HepG2 (cell line): ENCODE measurements around the gene BRMS1. TPM values are rescaled to one million over a fixed set of nuclear protein-coding genes. Genes with fewer than 3 reads are reported as not detected.

Experiments
- HOMEZ ChIP-seq: IDR thresholded peaks from 2 replicates; pipeline ENCODE4 v1.6.1; 2016; ENCODE audit warnings: low read depth
- KAT2B ChIP-seq: fragments of 150-350 bp; IDR thresholded peaks from 2 replicates; pipeline ENCODE4 v1.6.1; 2014; ENCODE audit warnings: low read depth, low read length, borderline replicate concordance
- SKI ChIP-seq: fragments of 450-650 bp; IDR thresholded peaks from one replicate; pipeline ENCODE4 v1.6.1; 2018; ENCODE audit warnings: mild to moderate bottlenecking; ENCODE audit not compliant: partially characterized antibody
- TGIF2 ChIP-seq: IDR thresholded peaks from 2 replicates; pipeline ENCODE4 v1.6.1; 2016; ENCODE audit warnings: control low read depth, missing compliant biosample characterization
- ZBTB39 ChIP-seq: sonication (generic); formaldehyde crosslinking; IDR thresholded peaks from 2 replicates; pipeline ENCODE4 v1.5.0; 2020; ENCODE audit warnings: missing genetic modification reagents
- ZBTB7A ChIP-seq: sonication (generic); formaldehyde crosslinking; IDR thresholded peaks from 2 replicates; pipeline ENCODE4 v1.8.0; 2022; ENCODE audit warnings: mild to moderate bottlenecking, missing genetic modification reagents
- ZFP36L1 ChIP-seq: sonication (generic); formaldehyde crosslinking; IDR thresholded peaks from 2 replicates; pipeline ENCODE4 v1.8.0; 2022; ENCODE audit warnings: mild to moderate bottlenecking, missing genetic modification reagents, moderate library complexity
- ZNF143 ChIP-seq: sonication (generic); formaldehyde crosslinking; IDR thresholded peaks from 2 replicates; pipeline ENCODE4 v1.4.0; 2020; ENCODE audit warnings: missing genetic modification reagents
- ZSCAN30 ChIP-seq: sonication (generic); formaldehyde crosslinking; IDR thresholded peaks from 2 replicates; pipeline ENCODE4 v1.5.0; 2020; ENCODE audit warnings: mild to moderate bottlenecking, missing genetic modification reagents
- polyA plus RNA-seq, 8 experiments: library from polyadenylated mRNA; depleted of rRNA in 3 of 8; stranded (reverse) in 7 of 8; unstranded in 1 of 8; fragments of >200 nt; fragmentation: Illumina TruSeq in 4 of 8; extraction: Trizol in 4 of 8; gene quantifications; 2 replicates each; pipeline versions ENCODE4 v1.2.1 to v1.2.3, GENCODE V29; 2011 to 2016; ENCODE audit warnings: low read depth in 4 of 8, missing spikeins in 1 of 8, mixed read lengths in 1 of 8; ENCODE audit not compliant: insufficient read depth in 1 of 8
- total RNA-seq, 5 experiments: library from RNA; depleted of rRNA; stranded (reverse); fragments of >200 nt; fragmentation: Illumina TruSeq; extraction: Trizol; gene quantifications; 2 replicates each; pipeline ENCODE4 v1.2.3, GENCODE V29; 2016; ENCODE audit warnings: low read depth in 1 of 5

BRMS1 gene
- total and polyA plus RNA-seq, 2 of the 13 experiments (the other 11 are each of a cell fraction or from before 2014, with no cell fraction given), result 15.8 to 55.7 TPM

GRCh38 chr11:66327171-66328030 lies 17.5 kb downstream of the BRMS1 start (continued):
- TF ChIP-seq ZBTB39, result no peak
- TF ChIP-seq ZSCAN30 (CRISPR knock-in tag), result no peak
- no peak for TF ChIP-seq HOMEZ
- no peak for TF ChIP-seq ZFP36L1
- peak; percentile 11 for TF ChIP-seq SKI
- TF ChIP-seq TGIF2 (CRISPR knock-in tag), result no peak
- peak; percentile 37; the same call in 1 of the 2 replicates for TF ChIP-seq ZBTB7A (CRISPR knock-in tag)
- TF ChIP-seq KAT2B, result no peak
- TF ChIP-seq ZNF143 (CRISPR knock-in tag), result no peak
